ENCODE results near the gene MAPT.
"Not testable (repeated sequence)": the region's sequence is repeated elsewhere in the genome, so short reads cannot be mapped to it uniquely, and the experiment has no call there.

MAPT gene

GRCh38 chr17:45929344-45929743, 35.0 kb downstream of the MAPT start:
- Histone ChIP-seq H3K4me1 (ENCODE audit: control insufficient read depth, insufficient read depth, low read length) (no peaks in the 10 kb centered on the region), H3K9ac (ENCODE audit: low read length) (no peak overlapping the region), H3K27ac (ENCODE audit: low read depth, low read length) (no peak overlapping the region), H3K9me3 (ENCODE audit: control insufficient read depth, insufficient read depth, low read depth, low read length) (peaks cover 6% of the 10 kb centered on the region; the same call in 1 of the 2 replicates), H3K27me3 (ENCODE audit: control insufficient read depth, insufficient read depth, low read length) (no peaks in the 10 kb centered on the region), H3K4me3 (ENCODE audit: low read depth, low read length) (no peak overlapping the region), H3K36me3 (ENCODE audit: control insufficient read depth, insufficient read depth, low read length) (no peaks in the 10 kb centered on the region)

DNA sequence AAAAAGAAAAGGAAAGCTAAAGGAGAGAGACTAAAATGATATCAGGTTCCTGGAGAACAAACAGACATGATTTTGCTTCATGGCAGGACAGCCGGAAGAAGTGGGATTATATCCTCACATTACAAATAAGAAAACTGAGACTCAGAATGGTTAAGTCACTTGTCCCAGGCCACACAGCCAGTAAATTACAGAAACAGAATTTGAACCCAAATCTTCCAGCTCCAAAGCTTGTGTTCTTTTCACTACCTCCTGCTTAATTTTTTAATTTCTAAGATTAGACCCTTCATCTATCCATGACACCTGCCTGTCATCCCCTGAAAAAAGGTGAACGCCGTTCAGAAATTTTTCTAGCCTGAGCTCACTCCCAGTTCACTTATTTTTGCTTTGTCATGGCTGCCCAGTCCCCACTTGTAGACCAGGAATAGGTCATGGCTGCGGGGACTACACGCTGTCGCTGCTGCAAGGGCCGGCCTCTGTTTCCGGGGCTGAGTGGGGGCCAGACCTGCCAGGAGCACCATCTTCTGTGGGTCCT, 36.1 kb downstream of the MAPT start:
- H3K27ac ChIP-seq (ENCODE audit: low read depth, low read length) = no peak overlapping the region

DNA sequence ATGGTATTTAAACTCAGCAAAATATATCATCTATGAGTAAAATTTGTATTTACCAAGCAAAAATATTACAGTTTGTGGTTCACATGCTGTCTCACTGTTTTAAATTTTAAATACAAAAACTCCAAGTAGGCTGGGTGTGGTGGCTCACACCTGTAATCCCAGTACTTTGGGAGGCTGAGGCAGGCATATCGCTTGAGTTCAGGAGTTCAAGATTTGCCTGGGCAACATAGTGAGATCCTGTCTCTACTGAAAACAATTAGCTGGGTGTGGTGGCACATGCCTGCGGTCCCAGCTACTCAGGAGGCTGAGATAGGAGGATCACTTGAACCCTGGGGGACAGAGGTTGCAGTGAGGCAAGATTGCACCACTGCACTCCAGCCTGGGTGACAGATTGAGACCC, 37.3 kb downstream of the MAPT start:
- Histone ChIP-seq H3K27me3 (ENCODE audit: control insufficient read depth, insufficient read depth, low read length) (no peaks in the 10 kb centered on the region), H3K4me1 (ENCODE audit: control insufficient read depth, insufficient read depth, low read length) (no peaks in the 10 kb centered on the region), H3K9ac (ENCODE audit: low read length) (no peak overlapping the region), H3K9me3 (ENCODE audit: control insufficient read depth, insufficient read depth, low read depth, low read length) (peaks cover 6% of the 10 kb centered on the region; the same call in 1 of the 2 replicates), H3K27ac (ENCODE audit: low read depth, low read length) (no peak overlapping the region), H3K36me3 (ENCODE audit: control insufficient read depth, insufficient read depth, low read length) (no peaks in the 10 kb centered on the region), H3K4me3 (ENCODE audit: low read depth, low read length) (no peak overlapping the region)

More for the DNA sequence above, 36.1 kb downstream of the MAPT start:
- Histone ChIP-seq H3K9me3 (ENCODE audit: control insufficient read depth, insufficient read depth, low read depth, low read length) (peaks cover 6% of the 10 kb centered on the region; the same call in 1 of the 2 replicates), H3K27me3 (ENCODE audit: control insufficient read depth, insufficient read depth, low read length) (no peaks in the 10 kb centered on the region), H3K9ac (ENCODE audit: low read length) (no peak overlapping the region), H3K4me3 (ENCODE audit: low read depth, low read length) (no peak overlapping the region), H3K4me1 (ENCODE audit: control insufficient read depth, insufficient read depth, low read length) (no peaks in the 10 kb centered on the region), H3K36me3 (ENCODE audit: control insufficient read depth, insufficient read depth, low read length) (no peaks in the 10 kb centered on the region)

GRCh38 chr17:45934044-45934979, 40.0 kb downstream of the MAPT start:
- Histone ChIP-seq H3K27me3 (ENCODE audit: control insufficient read depth, insufficient read depth, low read length) (no peaks in the 10 kb centered on the region), H3K36me3 (ENCODE audit: control insufficient read depth, insufficient read depth, low read length) (no peaks in the 10 kb centered on the region), H3K4me1 (ENCODE audit: control insufficient read depth, insufficient read depth, low read length) (peaks cover under 1% of the 10 kb centered on the region), H3K9me3 (ENCODE audit: control insufficient read depth, insufficient read depth, low read depth, low read length) (no peaks in the 10 kb centered on the region; the same call in 1 of the 2 replicates), H3K9ac (ENCODE audit: low read length) (no peak overlapping the region), H3K27ac (ENCODE audit: low read depth, low read length) (no peak overlapping the region), H3K4me3 (ENCODE audit: low read depth, low read length) (no peak overlapping the region)

DNA sequence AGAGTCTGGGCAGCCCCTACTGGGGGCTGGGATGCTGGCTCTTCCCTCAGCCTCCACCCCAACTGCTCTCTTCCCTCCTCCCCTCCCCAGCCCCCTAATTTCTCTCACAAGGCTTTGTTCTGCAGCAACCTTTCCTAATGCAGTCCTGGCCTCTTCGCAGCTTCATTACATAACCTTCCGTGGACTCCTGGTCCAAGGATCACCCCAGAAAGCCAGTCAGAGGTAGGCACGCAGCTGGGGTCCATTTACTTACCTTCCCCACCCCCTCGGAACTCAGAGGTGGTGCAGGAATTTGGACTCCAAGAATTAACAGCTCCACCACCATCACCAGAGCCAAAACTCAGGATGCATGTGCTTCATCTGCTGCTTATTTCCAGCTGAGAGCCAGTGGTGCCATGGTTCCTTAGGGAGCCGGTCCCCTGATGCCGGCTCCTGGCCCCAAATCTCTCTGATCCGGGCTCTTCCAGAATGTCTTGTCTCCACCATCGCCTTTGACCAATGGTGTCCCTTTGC, 40.9 kb downstream of the MAPT start:
- no peak overlapping the region for H3K9ac ChIP-seq (ENCODE audit: low read length)

GRCh38 chr17:45935710-45936509, 41.6 kb downstream of the MAPT start:
- H3K4me1 ChIP-seq (ENCODE audit: control insufficient read depth, insufficient read depth, low read length) = peaks cover 6% of the 10 kb centered on the region
- no peak overlapping the region for H3K27ac ChIP-seq (ENCODE audit: low read depth, low read length)
- no peaks in the 10 kb centered on the region for H3K36me3 ChIP-seq (ENCODE audit: control insufficient read depth, insufficient read depth, low read length)
- H3K9ac ChIP-seq (ENCODE audit: low read length) = no peak overlapping the region
- H3K27me3 ChIP-seq (ENCODE audit: control insufficient read depth, insufficient read depth, low read length) = no peaks in the 10 kb centered on the region
- H3K4me3 ChIP-seq (ENCODE audit: low read depth, low read length) = no peak overlapping the region
- H3K9me3 ChIP-seq (ENCODE audit: control insufficient read depth, insufficient read depth, low read depth, low read length) = no peaks in the 10 kb centered on the region

More for the DNA sequence above, 40.9 kb downstream of the MAPT start:
- Histone ChIP-seq H3K4me3 (ENCODE audit: low read depth, low read length) (no peak overlapping the region), H3K36me3 (ENCODE audit: control insufficient read depth, insufficient read depth, low read length) (no peaks in the 10 kb centered on the region), H3K9me3 (ENCODE audit: control insufficient read depth, insufficient read depth, low read depth, low read length) (no peaks in the 10 kb centered on the region), H3K27ac (ENCODE audit: low read depth, low read length) (no peak overlapping the region), H3K27me3 (ENCODE audit: control insufficient read depth, insufficient read depth, low read length) (no peaks in the 10 kb centered on the region), H3K4me1 (ENCODE audit: control insufficient read depth, insufficient read depth, low read length) (peaks cover 6% of the 10 kb centered on the region)

- no peak overlapping the region for H3K27ac ChIP-seq (ENCODE audit: low read depth, low read length)
- no peaks in the 10 kb centered on the region for H3K27me3 ChIP-seq (ENCODE audit: control insufficient read depth, insufficient read depth, low read length)
- peaks cover 8% of the 10 kb centered on the region for H3K4me1 ChIP-seq (ENCODE audit: control insufficient read depth, insufficient read depth, low read length)
These were observed 42.3 kb downstream of the MAPT start for GRCh38 chr17:45936610-45937009.

GRCh38 chr17:45937186-45937585, 42.8 kb downstream of the MAPT start:
- H3K9ac ChIP-seq (ENCODE audit: low read length); H3K27ac ChIP-seq (ENCODE audit: low read depth, low read length); H3K9me3 ChIP-seq (ENCODE audit: control insufficient read depth, insufficient read depth, low read depth, low read length); H3K36me3 ChIP-seq (ENCODE audit: control insufficient read depth, insufficient read depth, low read length); H3K27me3 ChIP-seq (ENCODE audit: control insufficient read depth, insufficient read depth, low read length); H3K4me3 ChIP-seq (ENCODE audit: low read depth, low read length): not testable (repeated sequence)
- H3K4me1 ChIP-seq (ENCODE audit: control insufficient read depth, insufficient read depth, low read length) = peaks cover 14% of the 10 kb centered on the region

More at GRCh38 chr17:45936610-45937009, 42.3 kb downstream of the MAPT start:
- H3K4me3 ChIP-seq (ENCODE audit: low read depth, low read length) = no peak overlapping the region
- H3K36me3 ChIP-seq (ENCODE audit: control insufficient read depth, insufficient read depth, low read length) = no peaks in the 10 kb centered on the region
- H3K9ac ChIP-seq (ENCODE audit: low read length) = no peak overlapping the region
- no peaks in the 10 kb centered on the region for H3K9me3 ChIP-seq (ENCODE audit: control insufficient read depth, insufficient read depth, low read depth, low read length)

- Histone ChIP-seq H3K27me3 (ENCODE audit: control insufficient read depth, insufficient read depth, low read length) (peaks cover 4% of the 10 kb centered on the region; the same call in 1 of the 2 replicates), H3K9ac (ENCODE audit: low read length) (no peak overlapping the region), H3K27ac (ENCODE audit: low read depth, low read length) (no peak overlapping the region), H3K4me1 (ENCODE audit: control insufficient read depth, insufficient read depth, low read length) (peaks cover 28% of the 10 kb centered on the region), H3K36me3 (ENCODE audit: control insufficient read depth, insufficient read depth, low read length) (no peaks in the 10 kb centered on the region), H3K9me3 (ENCODE audit: control insufficient read depth, insufficient read depth, low read depth, low read length) (no peaks in the 10 kb centered on the region), H3K4me3 (ENCODE audit: low read depth, low read length) (no peak overlapping the region)
These were observed 45.0 kb downstream of the MAPT start for GRCh38 chr17:45939395-45939794.

DNA sequence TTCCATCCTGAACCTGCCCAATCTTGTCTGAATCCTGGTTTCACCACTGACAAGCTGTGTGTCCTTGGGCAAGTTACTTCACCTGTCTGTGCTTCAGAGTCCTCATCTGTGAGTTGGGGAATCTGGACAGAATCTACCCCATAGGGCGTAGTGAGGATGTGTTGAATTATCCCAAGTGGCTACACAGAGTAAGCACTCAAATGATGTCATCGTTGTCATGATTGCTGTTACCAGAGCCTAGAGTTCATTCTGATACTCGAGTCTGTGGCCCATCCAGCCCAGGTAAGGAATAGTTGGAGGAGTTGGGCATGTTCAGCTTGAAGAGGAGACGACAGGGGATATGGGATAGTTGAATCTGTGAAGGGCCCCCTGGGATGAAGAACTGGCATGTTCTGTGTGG, 45.9 kb downstream of the MAPT start:
- Histone ChIP-seq H3K36me3 (ENCODE audit: control insufficient read depth, insufficient read depth, low read length) (no peaks in the 10 kb centered on the region), H3K9me3 (ENCODE audit: control insufficient read depth, insufficient read depth, low read depth, low read length) (no peaks in the 10 kb centered on the region), H3K27ac (ENCODE audit: low read depth, low read length) (no peak overlapping the region), H3K4me3 (ENCODE audit: low read depth, low read length) (no peak overlapping the region), H3K9ac (ENCODE audit: low read length) (no peak overlapping the region), H3K4me1 (ENCODE audit: control insufficient read depth, insufficient read depth, low read length) (peaks cover 28% of the 10 kb centered on the region), H3K27me3 (ENCODE audit: control insufficient read depth, insufficient read depth, low read length) (peaks cover 4% of the 10 kb centered on the region; the same call in 1 of the 2 replicates)
